Measurements from ENCODE around the gene SORCS2. TPM values are rescaled to one million over a fixed set of nuclear protein-coding genes. Genes with fewer than 3 reads are reported as not detected.

SORCS2 gene
- total and polyA plus RNA-seq, 2 donors (not counting 1 experiment from before 2014, with no cell fraction given), result not detected

DNA sequence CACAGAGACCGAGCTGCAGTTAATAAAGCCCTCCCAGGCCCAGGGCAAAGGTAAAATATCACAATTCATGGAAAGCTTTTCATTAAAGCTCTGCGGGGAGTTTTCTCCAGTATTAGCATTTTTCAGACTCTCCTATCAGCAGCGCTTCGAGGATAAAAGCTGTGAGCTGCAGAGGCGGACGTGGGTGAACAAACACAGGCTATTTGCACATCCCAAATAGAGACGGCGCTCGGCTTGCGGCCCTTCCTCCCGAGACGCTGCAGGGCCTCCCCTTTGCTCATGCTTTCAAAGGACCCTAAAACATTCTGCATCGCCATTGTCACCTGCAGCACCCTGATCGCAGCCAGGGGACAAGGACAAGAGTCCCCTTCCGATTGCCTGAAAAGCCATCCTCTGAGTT, 97.3 kb downstream of the SORCS2 start:
- CTCF ChIA-PET, result no interaction called here
- H3K4me3 Mint-ChIP-seq, result no peak overlapping the region

DNA sequence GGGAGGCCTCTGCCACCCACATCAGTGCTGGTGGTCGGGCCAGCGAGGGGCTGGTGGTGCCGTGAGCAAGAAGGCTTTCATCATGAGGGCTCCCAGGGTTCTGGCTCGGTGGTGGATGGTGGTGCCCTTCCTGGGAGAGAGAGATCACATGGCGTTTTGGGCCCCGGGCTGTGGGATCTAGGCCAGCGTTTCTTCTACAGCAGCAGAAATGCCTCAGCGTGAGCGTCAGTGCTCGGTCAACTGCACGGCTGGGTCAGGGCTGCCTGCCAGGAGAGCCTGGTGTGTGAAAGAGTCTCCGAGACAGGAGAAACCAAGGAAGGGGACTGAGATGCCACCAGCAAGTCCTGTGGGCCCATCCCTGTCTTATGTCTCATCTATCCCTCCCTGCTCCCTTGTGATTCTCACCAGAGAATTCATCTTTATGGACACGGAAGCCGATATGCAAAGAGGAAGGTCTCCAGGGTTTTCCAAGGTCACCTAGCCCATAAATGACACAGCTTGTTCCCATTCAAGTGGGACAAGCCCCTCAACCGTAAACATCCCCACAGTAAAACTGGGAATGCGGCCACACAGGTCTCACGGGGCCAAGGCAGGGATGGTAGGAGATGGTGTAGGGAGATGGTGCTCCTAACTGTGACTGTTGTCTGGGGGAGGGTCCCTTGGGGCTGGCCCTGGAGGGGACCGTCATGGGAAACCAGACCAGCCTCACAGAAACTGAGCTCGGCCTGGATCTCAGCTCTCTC, 99.2 kb downstream of the SORCS2 start:
- H3K4me3 Mint-ChIP-seq, result no peak overlapping the region
- ATAC-seq (ENCODE audit: low read depth) (no peak), DNase-seq (no peak)
- H3K9me3 ChIP-seq (ENCODE audit: control extremely low read depth in 1 of 3, control insufficient read depth in 2 of 3, insufficient read depth in 1 of 3, low read length in 2 of 3), result peaks cover 0 to 9% (median 0%) of the 10 kb centered on the region in 3 donors
- no peaks in the 10 kb centered on the region for H3K4me1 ChIP-seq (ENCODE audit: control insufficient read depth in 2 of 2, insufficient read depth in 2 of 2, low read length in 2 of 2)
- H3K36me3 ChIP-seq (replicated peaks in 1 of 2; ENCODE audit: control extremely low read depth in 1 of 2, control insufficient read depth in 1 of 2, extremely low read depth in 1 of 2, insufficient read depth in 2 of 2, low read length in 1 of 2), result no peaks in the 10 kb centered on the region
- ChIA-PET POLR2A (no interaction called here), CTCF (no interaction called here)
- no peaks in the 10 kb centered on the region for H4K20me1 ChIP-seq (ENCODE audit: control insufficient read depth, insufficient read depth, low read length, poor library complexity, severe bottlenecking)
- TF ChIP-seq, protein P1, sequence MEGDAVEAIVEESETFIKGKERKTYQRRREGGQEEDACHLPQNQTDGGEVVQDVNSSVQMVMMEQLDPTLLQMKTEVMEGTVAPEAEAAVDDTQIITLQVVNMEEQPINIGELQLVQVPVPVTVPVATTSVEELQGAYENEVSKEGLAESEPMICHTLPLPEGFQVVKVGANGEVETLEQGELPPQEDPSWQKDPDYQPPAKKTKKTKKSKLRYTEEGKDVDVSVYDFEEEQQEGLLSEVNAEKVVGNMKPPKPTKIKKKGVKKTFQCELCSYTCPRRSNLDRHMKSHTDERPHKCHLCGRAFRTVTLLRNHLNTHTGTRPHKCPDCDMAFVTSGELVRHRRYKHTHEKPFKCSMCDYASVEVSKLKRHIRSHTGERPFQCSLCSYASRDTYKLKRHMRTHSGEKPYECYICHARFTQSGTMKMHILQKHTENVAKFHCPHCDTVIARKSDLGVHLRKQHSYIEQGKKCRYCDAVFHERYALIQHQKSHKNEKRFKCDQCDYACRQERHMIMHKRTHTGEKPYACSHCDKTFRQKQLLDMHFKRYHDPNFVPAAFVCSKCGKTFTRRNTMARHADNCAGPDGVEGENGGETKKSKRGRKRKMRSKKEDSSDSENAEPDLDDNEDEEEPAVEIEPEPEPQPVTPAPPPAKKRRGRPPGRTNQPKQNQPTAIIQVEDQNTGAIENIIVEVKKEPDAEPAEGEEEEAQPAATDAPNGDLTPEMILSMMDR (IDR thresholded peaks at IDR 0.05), result no peak
- no peak for TF ChIP-seq EZH2 (IDR thresholded peaks at IDR 0.05; ENCODE audit: borderline replicate concordance, insufficient read depth, low read depth, low read length, poor library complexity, severe bottlenecking)
- WGBS (ENCODE audit: insufficient coverage), result 81% methylated on average over 14 of the region's 19 CpGs
- no peaks in the 10 kb centered on the region for H3K27me3 ChIP-seq (replicated peaks in 1 of 4; ENCODE audit: control extremely low read depth in 1 of 4, control insufficient read depth in 3 of 4, insufficient read depth in 4 of 4, low read length in 3 of 4)
- no peak overlapping the region for H3K4me3 ChIP-seq (ENCODE audit: control extremely low read depth in 1 of 5, extremely low read depth in 1 of 5, insufficient read depth in 1 of 5, low read depth in 2 of 5, low read length in 4 of 5)
- H3K27ac Mint-ChIP-seq, result no peak overlapping the region
- no peaks in the 10 kb centered on the region for H3K79me2 ChIP-seq (ENCODE audit: control insufficient read depth, insufficient read depth, low read length)
- H3K9me3 Mint-ChIP-seq (ENCODE audit: insufficient read depth), result no peaks in the 10 kb centered on the region
- no peak overlapping the region for H3K9ac ChIP-seq (ENCODE audit: low read length)
- H3K4me2 ChIP-seq (replicated peaks; ENCODE audit: low read depth, low read length, poor library complexity, severe bottlenecking), result no peak overlapping the region
- no peak overlapping the region for H2AFZ ChIP-seq (ENCODE audit: insufficient read depth, low read depth, low read length, poor library complexity, severe bottlenecking)
- H3K27ac ChIP-seq (ENCODE audit: low read length in 2 of 2), result no peak overlapping the region
- no peaks in the 10 kb centered on the region for H3K4me1 Mint-ChIP-seq
- no peaks in the 10 kb centered on the region for H3K27me3 Mint-ChIP-seq
- intact Hi-C loops (cut with micrococcal nuclease), result no loop called here

More for the DNA sequence above, 97.3 kb downstream of the SORCS2 start:
- Histone ChIP-seq H3K36me3 (replicated peaks in 1 of 2; ENCODE audit: control extremely low read depth in 1 of 2, control insufficient read depth in 1 of 2, extremely low read depth in 1 of 2, insufficient read depth in 2 of 2, low read length in 1 of 2) (no peaks in the 10 kb centered on the region), H3K27me3 (replicated peaks in 1 of 4; ENCODE audit: control extremely low read depth in 1 of 4, control insufficient read depth in 3 of 4, insufficient read depth in 4 of 4, low read length in 3 of 4) (no peaks in the 10 kb centered on the region), H3K9me3 (ENCODE audit: control extremely low read depth in 1 of 3, control insufficient read depth in 2 of 3, insufficient read depth in 1 of 3, low read length in 2 of 3) (peaks cover 0 to 9% (median 0%) of the 10 kb centered on the region in 3 donors), H2AFZ (ENCODE audit: insufficient read depth, low read depth, low read length, poor library complexity, severe bottlenecking) (no peak overlapping the region), H4K20me1 (ENCODE audit: control insufficient read depth, insufficient read depth, low read length, poor library complexity, severe bottlenecking) (no peaks in the 10 kb centered on the region), H3K79me2 (ENCODE audit: control insufficient read depth, insufficient read depth, low read length) (no peaks in the 10 kb centered on the region), H3K4me2 (replicated peaks; ENCODE audit: low read depth, low read length, poor library complexity, severe bottlenecking) (no peak overlapping the region), H3K4me3 (ENCODE audit: control extremely low read depth in 1 of 5, extremely low read depth in 1 of 5, insufficient read depth in 1 of 5, low read depth in 2 of 5, low read length in 4 of 5) (no peak overlapping the region), H3K27ac (ENCODE audit: low read length in 2 of 2) (no peak overlapping the region), H3K9ac (ENCODE audit: low read length) (no peak overlapping the region), H3K4me1 (ENCODE audit: control insufficient read depth in 2 of 2, insufficient read depth in 2 of 2, low read length in 2 of 2) (no peaks in the 10 kb centered on the region)
- WGBS (ENCODE audit: insufficient coverage), result 83% methylated on average over 15 of the region's 15 CpGs
- Mint-ChIP-seq H3K9me3 (ENCODE audit: insufficient read depth) (no peaks in the 10 kb centered on the region), H3K4me1 (no peaks in the 10 kb centered on the region), H3K27ac (no peak overlapping the region), H3K27me3 (no peaks in the 10 kb centered on the region)
- DNase-seq (no peak), ATAC-seq (ENCODE audit: low read depth) (no peak)
- TF ChIP-seq, protein P1 (IDR thresholded peaks at IDR 0.05), result no peak
- no peak for TF ChIP-seq EZH2 (IDR thresholded peaks at IDR 0.05; ENCODE audit: borderline replicate concordance, insufficient read depth, low read depth, low read length, poor library complexity, severe bottlenecking)
- intact Hi-C loops (cut with micrococcal nuclease), result no loop called here
- POLR2A ChIA-PET, result no interaction called here
